Activated T-cell treated with anti-CD3 and anti-CD28 coated beads, Interleukin-2, amount 50 U/mL, for 72 hours (primary cell): ENCODE data around the gene KRT222. TPM values are rescaled to one million over a fixed set of nuclear protein-coding genes. Genes with fewer than 3 reads are reported as not detected.

Experiments
- ATAC-seq, 2 donors: fragments of 150-1000 bp; cut with Tn5 transposase; replicated peaks in 1 of 2; 2 replicates each; pipeline ENCODE4 v1.10.0; 2021; ENCODE audit warnings: moderate library complexity in 2 of 2, mild to moderate bottlenecking in 1 of 2
- DNase-seq, 2 donors: peaks; one replicate each; pipeline ENCODE4 v3.0.0; 2021 to 2022; ENCODE audit warnings: mixed read lengths in 1 of 2
- H3K27ac Mint-ChIP-seq: one replicate; pipeline ENCODE4 v1.8.0; 2022; ENCODE audit warnings: mild to moderate bottlenecking, moderate library complexity, mixed read lengths
- H3K27me3 Mint-ChIP-seq: one replicate; pipeline ENCODE4 v1.8.0; 2022; ENCODE audit warnings: low read depth, mixed read lengths
- H3K36me3 Mint-ChIP-seq, 2 donors: one replicate each; pipeline ENCODE4 v1.8.0; 2022; ENCODE audit warnings: mixed read lengths in 2 of 2, mild to moderate bottlenecking in 1 of 2; ENCODE audit not compliant: insufficient read depth in 2 of 2
- H3K4me1 Mint-ChIP-seq: one replicate; pipeline ENCODE4 v1.8.0; 2022; ENCODE audit warnings: low read depth, mixed read lengths
- H3K4me3 Mint-ChIP-seq, 2 donors: one replicate each; pipeline ENCODE4 v1.8.0; 2022; ENCODE audit warnings: mild to moderate bottlenecking in 2 of 2, mixed read lengths in 2 of 2, moderate library complexity in 2 of 2
- H3K9me3 Mint-ChIP-seq, 2 donors: one replicate each; pipeline ENCODE4 v1.8.0; 2022; ENCODE audit warnings: mixed read lengths in 2 of 2
- total RNA-seq, 2 donors: library from RNA; stranded (reverse); gene quantifications; one replicate each; pipeline ENCODE4 v1.2.3, GENCODE V29; 2022

The KRT222 gene
- total RNA-seq, result not detected

DNA sequence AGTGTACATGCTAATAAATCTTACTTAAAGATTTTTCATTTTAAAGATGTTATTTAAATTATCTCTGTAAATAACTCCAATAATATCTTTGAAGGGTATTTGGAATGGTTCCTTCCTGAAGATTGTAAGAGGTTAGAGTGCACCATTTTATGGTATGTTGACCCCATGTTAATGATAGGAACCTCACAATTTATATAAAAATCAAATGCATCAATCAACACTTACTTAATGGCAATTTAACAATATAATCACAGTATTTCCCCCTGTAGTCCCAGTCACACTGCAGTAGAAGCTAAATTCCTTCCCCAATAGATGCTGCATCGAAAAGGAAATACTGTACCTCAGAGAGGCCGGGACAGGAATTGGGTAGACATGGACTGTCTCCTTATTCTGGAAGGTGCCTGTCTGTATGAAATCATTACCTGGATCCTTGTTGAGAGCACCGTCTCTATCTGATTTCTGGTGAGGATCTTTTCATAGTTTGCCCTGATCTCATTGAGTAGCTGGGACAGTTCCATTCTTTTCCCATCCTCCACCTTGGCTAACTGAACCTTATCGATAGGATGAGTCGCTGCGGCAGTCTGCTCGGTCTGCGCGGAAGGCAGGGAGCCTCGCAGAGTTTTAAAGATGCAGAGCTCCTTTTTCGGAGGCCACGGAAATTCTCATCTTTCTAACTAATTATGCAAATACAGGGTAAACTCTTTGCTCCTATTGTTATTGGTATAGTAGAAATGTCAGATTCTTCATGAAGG, at the start of gene KRT222:
TSS of gene KRT222 (minus strand) at position 596 of the 752 bp plus-strand sequence. CDS start at position 518, 78 bp downstream.
- Mint-ChIP-seq H3K36me3 (no peaks in the 10 kb centered on the region), H3K27me3 (peaks cover 30% of the 10 kb centered on the region), H3K4me1 (peaks cover 13% of the 10 kb centered on the region), H3K27ac (no peak within 1 kb of the TSS), H3K9me3 (no peaks in the 10 kb centered on the region), H3K4me3 (peak within 1 kb of the TSS; percentile 60 to 71)
- ATAC-seq, result no peak
- peak in 1 of 2 donors; percentile 5 for DNase-seq

DNA sequence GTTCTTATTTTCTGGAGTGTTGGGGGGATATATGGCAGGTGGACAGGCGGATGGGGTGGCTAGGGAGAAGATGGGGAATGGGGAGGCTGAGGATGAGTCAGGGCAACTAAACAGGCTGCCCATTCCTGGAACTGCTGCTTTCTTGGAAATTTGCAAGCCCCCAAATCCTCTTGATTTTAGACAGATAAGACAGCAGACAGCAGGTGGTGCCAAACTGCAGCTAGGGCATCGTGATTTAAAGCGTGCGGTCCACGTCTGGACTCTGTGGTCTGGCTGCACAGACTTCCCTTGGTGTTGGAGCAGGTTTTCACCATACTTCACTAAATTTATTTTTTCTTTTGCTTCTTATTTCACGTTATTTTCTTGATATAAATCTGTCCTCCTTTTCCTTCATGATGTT, 49.5 kb upstream of the KRT222 start:
- Mint-ChIP-seq H3K27ac (no peak overlapping the region), H3K4me1 (no peaks in the 10 kb centered on the region), H3K27me3 (peaks cover 17% of the 10 kb centered on the region), H3K36me3 (no peaks in the 10 kb centered on the region), H3K9me3 (no peaks in the 10 kb centered on the region), H3K4me3 (no peak overlapping the region)
- no peak for ATAC-seq
- no peak for DNase-seq

DNA sequence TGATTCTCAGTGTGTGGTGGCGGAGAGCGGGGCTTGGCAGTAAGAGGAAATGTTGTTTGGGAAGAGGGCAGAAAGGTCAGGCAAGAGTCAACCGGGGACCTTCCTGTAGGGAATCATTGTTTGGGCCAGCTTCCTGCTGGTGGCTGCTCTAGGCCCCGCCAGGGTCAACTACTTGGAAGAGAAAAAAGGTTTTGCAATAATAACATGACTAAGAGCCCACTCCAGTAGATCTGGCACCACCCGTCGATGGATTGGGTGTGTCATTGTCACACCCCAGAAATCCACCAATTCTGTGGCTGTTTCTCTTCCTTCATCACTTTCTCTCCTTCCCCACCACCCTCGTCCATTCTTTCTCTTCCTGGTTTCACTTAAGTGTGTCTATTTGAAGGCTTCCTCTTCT, 42.8 kb upstream of the KRT222 start:
- Mint-ChIP-seq H3K9me3 (no peaks in the 10 kb centered on the region), H3K27ac (no peak overlapping the region), H3K36me3 (no peaks in the 10 kb centered on the region), H3K4me3 (no peak overlapping the region), H3K27me3 (peaks cover 41% of the 10 kb centered on the region), H3K4me1 (no peaks in the 10 kb centered on the region)
- ATAC-seq (no peak), DNase-seq (no peak)

DNA sequence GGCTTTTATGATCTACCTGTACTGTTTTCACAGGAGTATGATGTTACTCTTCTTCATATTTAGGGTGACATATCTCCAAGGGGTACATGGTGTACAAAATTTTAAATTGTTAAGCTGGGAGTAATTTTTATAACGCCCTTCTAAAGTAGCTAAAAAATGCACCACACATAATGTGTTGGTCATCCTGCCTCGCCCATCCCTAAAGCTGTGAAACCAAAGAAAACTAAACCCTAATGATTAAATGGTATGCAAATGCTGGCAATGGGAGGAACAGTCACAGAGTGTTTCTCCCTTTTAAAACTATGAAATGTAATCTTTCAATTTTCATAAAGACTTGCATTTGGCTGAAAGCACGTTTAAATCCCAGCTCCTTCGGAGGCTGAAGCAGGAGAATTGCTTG, 40.6 kb upstream of the KRT222 start:
- no peak overlapping the region for H3K27ac Mint-ChIP-seq
- no peak for DNase-seq
- H3K4me3 Mint-ChIP-seq, result no peak overlapping the region
- ATAC-seq, result no peak
- no peaks in the 10 kb centered on the region for H3K9me3 Mint-ChIP-seq
- H3K4me1 Mint-ChIP-seq, result no peaks in the 10 kb centered on the region
- peaks cover 41% of the 10 kb centered on the region for H3K27me3 Mint-ChIP-seq
- H3K36me3 Mint-ChIP-seq, result no peaks in the 10 kb centered on the region

DNA sequence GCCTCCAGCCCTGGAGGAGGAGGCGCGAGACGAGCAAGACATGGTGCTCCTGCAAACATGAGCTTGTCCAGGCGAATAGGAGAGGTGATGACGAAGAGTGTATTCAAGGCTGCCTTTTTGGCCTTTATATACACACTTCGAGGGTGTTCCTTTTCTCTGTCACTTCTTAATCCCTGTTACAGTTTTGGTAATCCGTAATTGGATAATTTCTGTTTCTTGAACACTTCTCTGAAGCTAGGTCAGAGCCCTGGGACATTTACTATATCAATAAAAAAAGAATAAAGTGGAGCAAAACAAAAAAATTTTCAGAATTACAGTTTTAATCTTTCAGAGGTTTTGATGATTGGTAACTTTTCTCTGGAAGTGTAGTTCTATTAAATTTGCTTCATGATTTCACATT, 38.7 kb upstream of the KRT222 start, which contains the start of gene KRT24:
TSS of gene KRT24 (minus strand) at position 101 of the 400 bp plus-strand sequence. CDS start at position 42, 59 bp downstream.
- Mint-ChIP-seq H3K9me3 (no peaks in the 10 kb centered on the region), H3K27ac (no peak within 1 kb of the TSS), H3K27me3 (peaks cover 43% of the 10 kb centered on the region), H3K36me3 (no peaks in the 10 kb centered on the region), H3K4me1 (no peaks in the 10 kb centered on the region), H3K4me3 (no peak within 1 kb of the TSS)
- DNase-seq (no peak), ATAC-seq (no peak)

DNA sequence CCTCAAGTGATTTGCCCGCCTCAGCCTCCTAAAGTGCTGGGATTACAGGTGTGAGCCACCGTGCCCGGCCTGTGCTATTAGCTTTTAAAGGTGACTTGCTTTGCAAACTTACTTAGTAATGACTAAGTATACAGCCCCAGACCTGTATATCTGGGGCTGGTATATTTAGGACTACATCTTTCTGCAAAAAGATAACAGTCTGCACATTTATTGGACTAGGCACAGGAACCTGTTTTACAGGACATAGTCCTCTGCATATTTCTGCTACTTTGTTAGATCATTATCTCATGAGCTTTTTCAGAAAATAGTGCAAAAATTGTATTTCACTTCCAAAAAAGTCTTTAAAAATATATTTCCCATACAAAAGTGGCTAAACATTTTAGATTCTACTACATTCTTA, 37.3 kb upstream of the KRT222 start:
- Mint-ChIP-seq H3K9me3 (no peaks in the 10 kb centered on the region), H3K4me1 (no peaks in the 10 kb centered on the region), H3K36me3 (no peaks in the 10 kb centered on the region), H3K4me3 (no peak overlapping the region), H3K27ac (no peak overlapping the region), H3K27me3 (peaks cover 45% of the 10 kb centered on the region)
- ATAC-seq, result no peak
- no peak for DNase-seq

DNA sequence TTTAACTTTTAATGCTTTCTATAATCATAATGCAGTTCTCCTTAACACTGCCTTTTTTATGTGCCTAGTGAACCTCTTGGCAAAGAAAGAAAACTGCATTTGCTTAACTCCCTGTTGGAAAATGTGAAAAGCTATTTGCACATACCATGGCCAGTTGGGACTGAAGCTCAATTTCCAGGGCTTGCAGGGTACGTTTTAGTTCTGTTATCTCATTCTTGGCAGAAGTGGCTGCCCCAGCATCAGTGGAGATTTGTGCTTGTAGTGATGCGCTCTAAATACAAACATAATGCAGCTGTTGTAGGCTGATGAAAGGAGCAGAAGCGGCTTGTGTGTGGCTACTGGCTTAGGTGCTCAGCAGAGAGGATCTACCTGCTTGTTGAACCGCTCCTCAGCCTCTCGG, 34.9 kb upstream of the KRT222 start:
- Mint-ChIP-seq H3K9me3 (no peaks in the 10 kb centered on the region), H3K4me1 (no peaks in the 10 kb centered on the region), H3K27me3 (peaks cover 30% of the 10 kb centered on the region), H3K27ac (no peak overlapping the region), H3K36me3 (no peaks in the 10 kb centered on the region), H3K4me3 (no peak overlapping the region)
- no peak for ATAC-seq
- no peak for DNase-seq

DNA sequence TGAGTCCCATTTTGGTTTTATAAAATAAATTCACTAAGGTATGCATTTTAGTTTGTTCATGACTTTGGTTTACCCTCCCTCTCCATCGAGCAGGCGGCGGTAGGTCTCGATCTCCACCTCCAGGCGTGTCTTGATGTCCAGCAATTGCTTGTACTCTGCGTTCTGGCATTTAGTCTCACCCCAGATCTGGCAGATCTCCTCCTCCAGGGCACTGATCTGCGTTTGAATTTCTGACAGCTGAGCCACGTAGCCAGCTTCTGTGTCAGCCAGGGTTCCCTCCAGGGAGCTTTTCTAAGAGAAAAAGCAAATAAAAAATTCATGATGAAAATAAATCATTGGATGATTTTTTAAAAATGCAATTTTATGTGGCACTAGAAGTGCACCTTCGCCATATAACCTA, 34.4 kb upstream of the KRT222 start:
- H3K9me3 Mint-ChIP-seq, result no peaks in the 10 kb centered on the region
- H3K4me1 Mint-ChIP-seq, result no peaks in the 10 kb centered on the region
- peaks cover 25% of the 10 kb centered on the region for H3K27me3 Mint-ChIP-seq
- ATAC-seq (no peak), DNase-seq (no peak)
- H3K36me3 Mint-ChIP-seq, result no peaks in the 10 kb centered on the region
- no peak overlapping the region for H3K27ac Mint-ChIP-seq
- no peak overlapping the region for H3K4me3 Mint-ChIP-seq

DNA sequence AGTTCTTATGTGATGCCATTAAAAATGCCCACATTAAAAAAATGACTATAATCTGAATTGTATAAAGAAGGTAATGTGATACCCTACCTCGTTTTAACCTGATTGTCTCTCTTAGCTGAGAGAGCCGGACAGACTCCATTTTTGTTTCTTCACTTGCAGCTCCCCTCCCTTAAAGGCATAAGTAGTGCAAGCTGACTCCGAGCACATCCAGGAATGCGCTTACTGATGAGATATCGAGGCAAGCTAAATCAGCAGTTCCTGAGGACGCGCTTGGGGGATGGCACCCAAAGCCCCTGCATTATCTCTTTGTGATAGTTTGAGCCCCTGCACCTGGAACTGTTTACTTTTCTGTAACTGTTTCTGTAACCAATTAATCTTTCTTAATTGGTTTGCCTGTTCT, 32.3 kb upstream of the KRT222 start:
- no peak for ATAC-seq

DNA sequence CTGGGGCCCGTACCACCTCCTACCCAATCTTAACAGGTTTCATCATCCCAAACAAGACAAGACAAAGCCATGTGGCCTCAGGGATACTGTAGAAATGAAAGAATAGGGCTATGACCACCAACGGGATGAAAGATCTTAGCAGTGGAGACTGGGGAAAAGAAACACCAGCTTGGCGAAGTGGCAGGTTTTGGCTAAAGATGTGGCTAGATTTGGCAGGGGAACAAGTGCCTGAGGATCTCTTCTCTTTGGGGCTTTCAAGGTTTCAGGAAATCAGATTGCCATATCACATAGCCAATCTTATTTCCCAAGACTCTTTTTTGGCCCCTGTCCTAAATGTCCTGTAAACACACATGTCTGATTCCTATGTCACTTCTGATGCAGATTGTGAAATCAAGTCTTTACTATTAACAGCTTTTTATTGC, 31.7 kb upstream of the KRT222 start:
- H3K27me3 Mint-ChIP-seq, result peaks cover 35% of the 10 kb centered on the region

More for the DNA sequence above, 32.3 kb upstream of the KRT222 start:
- Mint-ChIP-seq H3K36me3 (no peaks in the 10 kb centered on the region), H3K27me3 (peaks cover 28% of the 10 kb centered on the region), H3K4me3 (no peak overlapping the region), H3K9me3 (no peaks in the 10 kb centered on the region), H3K27ac (no peak overlapping the region), H3K4me1 (no peaks in the 10 kb centered on the region)
- no peak for DNase-seq

DNA sequence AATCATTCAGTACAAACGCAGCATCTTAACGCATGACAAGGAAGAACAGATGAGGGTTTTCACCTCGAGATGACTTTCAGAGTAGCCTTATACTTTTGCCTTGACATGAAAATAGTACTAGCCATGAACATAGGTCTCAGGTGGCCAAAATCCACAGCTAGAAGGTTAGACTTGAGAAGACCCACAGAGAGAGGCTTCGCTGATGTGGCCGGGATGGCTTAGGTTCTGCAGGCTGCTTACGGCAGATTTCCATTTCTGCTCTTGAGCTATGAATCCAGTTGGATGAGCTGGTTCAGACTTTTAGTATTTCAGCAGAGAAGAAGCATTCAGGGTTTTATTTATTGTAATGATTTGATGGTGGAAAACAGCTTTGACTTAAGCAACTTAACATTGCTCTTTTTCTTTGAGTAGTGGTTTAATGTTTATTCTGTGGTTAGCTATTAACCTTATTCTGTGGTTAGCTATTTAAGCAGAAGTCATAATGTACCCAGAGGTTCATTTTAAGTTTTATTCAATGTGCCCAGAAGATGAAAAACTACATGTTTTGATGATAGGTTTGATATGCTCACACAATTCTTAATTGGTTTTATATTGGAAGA, 31.0 kb upstream of the KRT222 start:
- no peaks in the 10 kb centered on the region for H3K36me3 Mint-ChIP-seq
- H3K27ac Mint-ChIP-seq, result no peak overlapping the region
- H3K4me3 Mint-ChIP-seq, result no peak overlapping the region
- DNase-seq (no peak), ATAC-seq (no peak)
- H3K27me3 Mint-ChIP-seq, result peaks cover 39% of the 10 kb centered on the region
- no peaks in the 10 kb centered on the region for H3K9me3 Mint-ChIP-seq
- no peaks in the 10 kb centered on the region for H3K4me1 Mint-ChIP-seq

More for the DNA sequence above, 31.7 kb upstream of the KRT222 start:
- Mint-ChIP-seq H3K9me3 (no peaks in the 10 kb centered on the region), H3K4me1 (no peaks in the 10 kb centered on the region), H3K27ac (no peak overlapping the region), H3K4me3 (no peak overlapping the region), H3K36me3 (no peaks in the 10 kb centered on the region)
- no peak for DNase-seq
- ATAC-seq, result no peak

DNA sequence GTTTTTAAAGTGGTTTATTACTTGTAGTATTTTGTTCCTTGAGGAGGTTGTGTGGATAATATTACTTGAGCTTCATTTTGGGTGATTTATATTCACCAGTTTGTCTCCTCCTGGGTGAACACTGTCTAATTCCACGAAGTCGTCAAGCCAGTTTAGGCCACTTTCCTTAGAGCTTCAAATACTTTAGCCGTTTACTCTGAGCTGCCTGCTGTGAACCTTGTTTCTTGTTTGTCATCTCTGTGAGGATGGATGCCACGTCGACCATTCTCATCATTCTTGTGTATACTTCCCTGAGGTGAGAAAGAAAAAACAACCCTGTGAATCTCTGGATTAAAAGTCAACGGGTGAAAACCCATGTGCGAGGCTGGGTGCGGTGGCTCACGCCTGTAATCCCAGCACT, 29.6 kb upstream of the KRT222 start:
- ATAC-seq, result no peak
- Mint-ChIP-seq H3K36me3 (no peaks in the 10 kb centered on the region), H3K4me1 (no peaks in the 10 kb centered on the region), H3K27ac (no peak overlapping the region), H3K9me3 (no peaks in the 10 kb centered on the region), H3K4me3 (no peak overlapping the region), H3K27me3 (peaks cover 39% of the 10 kb centered on the region)
- no peak for DNase-seq

DNA sequence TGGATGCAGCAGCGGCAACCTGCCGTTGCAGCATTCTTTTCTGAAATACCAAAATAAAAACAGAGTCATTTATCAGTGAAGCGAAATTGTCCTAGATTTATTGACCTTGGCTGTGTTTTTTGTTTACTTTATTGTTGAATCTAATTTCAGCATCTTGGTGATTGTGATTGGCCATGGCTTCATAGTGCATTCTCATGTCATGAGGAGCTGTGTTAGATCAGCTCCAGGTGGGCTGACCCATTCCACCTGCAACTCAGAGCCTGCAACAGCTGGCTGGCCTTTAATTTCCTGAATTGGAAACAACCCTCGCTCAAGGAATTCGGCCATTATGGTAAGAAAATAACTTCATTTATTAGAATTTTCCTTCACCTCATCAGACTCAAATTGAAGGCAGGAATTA, 22.1 kb upstream of the KRT222 start:
- H3K27ac Mint-ChIP-seq, result no peak overlapping the region
- no peaks in the 10 kb centered on the region for H3K9me3 Mint-ChIP-seq
- H3K27me3 Mint-ChIP-seq, result peaks cover 11% of the 10 kb centered on the region
- no peak overlapping the region for H3K4me3 Mint-ChIP-seq
- DNase-seq, result no peak
- no peaks in the 10 kb centered on the region for H3K4me1 Mint-ChIP-seq
- ATAC-seq, result no peak
- H3K36me3 Mint-ChIP-seq, result no peaks in the 10 kb centered on the region

DNA sequence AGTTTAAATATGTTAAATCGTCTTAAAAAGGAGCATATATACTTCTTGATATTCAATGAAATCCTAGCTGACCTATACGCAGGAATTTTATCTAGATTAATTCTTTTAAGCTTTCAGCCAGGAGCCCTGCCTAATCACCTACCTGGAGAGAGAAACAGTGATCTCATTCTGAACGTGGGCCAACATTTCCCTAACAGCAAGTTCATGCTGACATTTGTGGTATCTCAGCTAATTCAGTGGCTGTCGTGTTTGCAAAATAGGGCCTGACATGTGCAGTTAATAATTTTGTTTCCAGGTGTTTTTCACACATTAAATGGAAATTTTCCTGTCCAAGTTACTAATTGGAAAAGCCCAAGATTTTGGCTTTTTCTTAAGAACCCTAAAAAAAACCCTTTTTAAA, 21.2 kb upstream of the KRT222 start:
- H3K4me1 Mint-ChIP-seq, result no peaks in the 10 kb centered on the region
- H3K27ac Mint-ChIP-seq, result no peak overlapping the region
- peaks cover 12% of the 10 kb centered on the region for H3K27me3 Mint-ChIP-seq
- H3K9me3 Mint-ChIP-seq, result no peaks in the 10 kb centered on the region
- ATAC-seq (no peak), DNase-seq (no peak)
- H3K4me3 Mint-ChIP-seq, result no peak overlapping the region
- H3K36me3 Mint-ChIP-seq, result no peaks in the 10 kb centered on the region
